ENCODE data around the gene PRR12. TPM values are rescaled to one million over a fixed set of nuclear protein-coding genes. Genes with fewer than 3 reads are reported as not detected.

The PRR12 gene
- polyA plus RNA-seq, 3 donors: 5.1 to 11.5 (median 7.3) TPM

DNA sequence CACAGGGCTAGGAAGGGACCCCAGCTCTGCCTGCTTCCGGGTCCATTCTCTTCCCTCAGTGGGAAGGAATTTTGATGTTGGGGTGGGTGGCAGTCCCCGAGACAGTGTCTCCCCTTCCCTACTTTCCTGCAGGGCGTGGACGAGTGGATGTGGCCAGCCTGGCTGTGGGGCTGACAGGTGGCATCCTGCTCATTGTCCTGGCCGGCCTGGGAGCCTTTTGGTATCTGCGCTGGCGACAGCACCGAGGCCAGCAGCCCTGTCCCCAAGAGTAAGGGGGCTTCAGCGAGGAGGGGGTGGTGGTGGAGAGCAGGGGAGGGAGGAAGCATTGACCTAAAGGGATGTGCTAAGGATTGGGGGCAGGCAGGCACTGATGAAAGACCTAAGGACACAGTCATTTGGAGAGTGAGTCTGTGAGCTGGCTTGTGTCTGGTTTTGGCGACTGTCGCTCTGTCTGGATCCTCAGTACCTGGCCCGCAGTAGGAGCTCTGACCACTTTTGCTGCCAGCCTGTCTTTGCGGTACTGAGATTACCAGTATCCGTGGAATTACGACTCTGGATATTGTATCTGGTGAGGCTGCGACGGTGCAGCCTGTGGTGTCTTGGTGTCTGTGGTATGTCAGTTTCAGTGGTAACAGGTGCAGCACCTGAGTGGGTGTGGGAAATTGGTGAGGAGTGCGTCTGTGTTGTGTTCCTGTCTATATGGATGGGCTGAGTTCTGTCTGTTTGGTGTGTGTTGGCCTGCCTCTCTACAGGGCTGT, 2.4 kb upstream of the PRR12 start:
- H3K27ac ChIP-seq (ENCODE audit: low read depth, low read length): no peak overlapping the region
- WGBS, 3 donors: 75 to 82% (median 76%) methylated on average over 18 of the region's 18 CpGs

DNA sequence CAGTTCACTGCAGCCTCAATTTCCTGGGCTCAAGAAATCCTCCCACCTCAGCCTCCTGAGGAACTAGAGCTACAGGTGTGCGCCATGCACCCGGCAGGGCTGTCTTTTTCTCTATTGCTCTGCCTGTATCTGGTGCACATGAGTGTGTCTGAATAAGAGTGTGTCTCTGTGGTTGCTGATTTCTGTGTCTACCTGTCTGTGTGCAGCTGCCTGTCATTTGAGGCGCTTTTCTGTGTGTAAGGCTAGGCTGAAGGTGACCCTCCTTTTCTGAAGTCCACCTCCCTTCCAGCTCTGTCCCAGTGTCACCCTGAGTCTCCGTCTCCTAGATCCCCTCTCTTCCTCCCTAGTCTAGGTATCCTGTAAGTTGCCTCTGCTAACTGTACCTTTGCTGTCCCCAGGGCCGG, 1.5 kb upstream of the PRR12 start:
- WGBS, 3 donors: 45 to 68% (median 60%) methylated on average over 5 of the region's 5 CpGs
- no peak overlapping the region for H3K27ac ChIP-seq (ENCODE audit: low read depth, low read length)

DNA sequence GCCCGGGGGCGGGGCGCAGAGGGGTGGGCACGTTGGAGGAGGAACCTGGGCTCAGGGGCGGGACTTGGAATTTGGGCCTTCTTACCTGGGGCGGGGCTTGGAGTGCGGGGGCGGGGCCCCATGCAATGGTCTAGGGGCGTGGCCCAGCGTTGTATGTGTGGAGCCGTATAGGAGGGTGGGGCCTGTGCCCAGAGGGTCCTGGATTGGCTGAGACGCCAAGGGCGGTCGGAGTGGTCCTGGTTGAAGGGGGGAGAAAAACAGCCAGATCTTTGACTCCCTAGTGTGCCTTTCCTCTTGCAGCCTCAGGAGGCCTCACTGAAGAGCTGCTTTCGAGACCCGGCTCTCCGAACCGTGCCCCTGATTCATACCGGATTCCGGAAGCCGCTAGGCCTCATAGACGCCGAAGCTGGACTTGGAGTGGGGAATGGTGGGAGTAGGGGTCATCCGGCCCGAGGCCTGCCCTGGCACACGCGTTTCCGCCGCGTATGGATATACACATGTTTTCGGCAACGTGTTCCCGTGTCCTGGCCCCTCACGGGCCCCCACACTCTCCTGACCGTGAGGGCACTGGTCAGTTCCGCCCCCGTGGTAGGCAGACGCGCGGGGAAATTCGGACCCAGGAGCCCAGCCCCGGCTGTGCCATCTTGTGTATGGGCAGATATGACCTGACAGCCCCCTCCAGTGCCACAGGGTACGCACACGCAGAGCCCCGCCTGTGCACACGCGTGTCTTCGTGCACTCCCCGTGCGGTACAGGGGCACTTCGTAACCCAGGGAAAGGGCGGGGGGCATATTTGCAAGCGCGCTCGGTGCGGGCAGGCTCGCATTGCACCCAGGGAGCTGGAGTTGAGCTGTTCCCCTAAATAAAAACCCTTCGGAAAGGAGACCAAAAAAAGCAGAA, 661 bp upstream of the PRR12 start:
- 0 to 1% (median 0%) methylated on average over 55 to 58 of the region's 58 CpGs for WGBS, 3 donors
- peak overlapping the region; percentile 76 for H3K27ac ChIP-seq (ENCODE audit: low read depth, low read length)

DNA sequence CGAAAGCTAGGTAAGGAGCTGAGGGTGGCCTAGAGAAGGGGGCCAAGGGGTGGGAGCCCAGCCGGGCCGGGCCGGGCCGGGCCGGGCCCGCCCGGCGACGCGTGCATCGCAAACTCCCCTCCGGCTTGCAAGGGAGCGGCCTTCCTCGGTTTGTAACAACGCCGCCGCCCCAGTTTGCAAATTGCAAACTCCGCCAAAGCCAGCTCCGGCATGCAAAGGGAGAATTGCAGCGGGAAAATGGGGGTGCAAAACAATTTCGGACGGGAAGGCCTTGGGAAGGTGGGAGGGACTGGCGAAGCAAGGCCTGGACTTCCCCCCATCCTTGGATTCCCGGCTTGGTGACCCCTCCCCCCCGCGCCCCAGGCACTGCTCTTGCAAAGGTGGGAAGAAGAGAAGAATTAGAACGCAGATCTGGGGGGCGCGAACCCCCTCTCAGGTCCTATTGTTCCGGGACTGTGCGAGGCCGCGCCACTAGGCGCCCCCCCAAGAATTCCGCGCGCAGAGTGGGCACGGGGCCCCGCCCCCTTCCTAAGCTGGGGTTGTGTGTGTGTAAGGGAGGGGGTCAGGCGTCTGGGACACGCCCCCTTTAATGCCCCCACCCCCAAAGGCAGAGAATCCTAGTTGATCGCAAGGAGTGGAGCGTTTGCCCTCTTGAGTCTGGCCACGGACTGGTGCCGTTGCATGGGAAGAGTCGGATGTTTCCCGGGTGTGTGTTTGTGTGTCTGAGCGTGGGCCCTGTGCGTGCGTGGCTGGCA, 926 bp downstream of the PRR12 start:
- no peak overlapping the region for H3K27ac ChIP-seq (ENCODE audit: low read depth, low read length)
- 0 to 1% (median 0%) methylated on average over 47 to 51 of the region's 51 CpGs for WGBS, 3 donors

DNA sequence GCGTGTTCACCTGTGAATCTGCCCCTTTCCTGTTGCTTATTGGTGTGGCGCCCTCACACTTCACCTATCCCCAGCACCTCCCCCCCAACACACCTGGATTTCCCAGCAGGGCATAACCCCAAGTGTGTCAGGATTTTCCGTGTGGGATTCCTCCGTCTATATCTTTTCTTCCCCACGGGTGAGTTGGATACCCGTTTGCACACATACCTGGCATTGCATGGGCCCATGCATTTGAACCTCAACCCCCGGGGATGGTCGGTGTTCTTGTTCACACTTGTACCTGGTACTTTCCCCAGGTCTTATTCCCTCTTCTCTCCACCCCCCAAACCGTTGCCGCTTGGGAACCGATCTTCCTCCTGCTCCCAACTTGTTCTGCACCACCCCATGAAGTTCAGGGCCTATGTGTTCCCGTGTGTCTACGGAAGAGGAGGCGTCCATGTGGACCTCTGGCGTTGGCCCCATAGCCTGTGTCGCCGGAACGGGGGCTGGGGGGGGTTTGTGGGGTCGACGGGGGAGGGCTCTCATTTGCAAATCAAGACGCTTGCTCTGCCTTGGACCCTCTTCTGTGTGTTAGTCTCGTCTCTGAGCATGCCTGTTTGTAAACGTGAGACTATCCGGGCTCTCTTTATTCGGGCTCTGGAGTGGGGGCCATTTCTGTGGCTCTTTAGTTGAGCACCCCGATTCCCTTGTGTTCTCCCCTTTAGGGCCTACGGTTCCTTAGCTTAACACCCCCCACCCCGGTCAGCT, 1.7 kb downstream of the PRR12 start:
- H3K27ac ChIP-seq (ENCODE audit: low read depth, low read length): no peak overlapping the region
- WGBS, 3 donors: 5 to 6% (median 6%) methylated on average over 28 of the region's 28 CpGs

DNA sequence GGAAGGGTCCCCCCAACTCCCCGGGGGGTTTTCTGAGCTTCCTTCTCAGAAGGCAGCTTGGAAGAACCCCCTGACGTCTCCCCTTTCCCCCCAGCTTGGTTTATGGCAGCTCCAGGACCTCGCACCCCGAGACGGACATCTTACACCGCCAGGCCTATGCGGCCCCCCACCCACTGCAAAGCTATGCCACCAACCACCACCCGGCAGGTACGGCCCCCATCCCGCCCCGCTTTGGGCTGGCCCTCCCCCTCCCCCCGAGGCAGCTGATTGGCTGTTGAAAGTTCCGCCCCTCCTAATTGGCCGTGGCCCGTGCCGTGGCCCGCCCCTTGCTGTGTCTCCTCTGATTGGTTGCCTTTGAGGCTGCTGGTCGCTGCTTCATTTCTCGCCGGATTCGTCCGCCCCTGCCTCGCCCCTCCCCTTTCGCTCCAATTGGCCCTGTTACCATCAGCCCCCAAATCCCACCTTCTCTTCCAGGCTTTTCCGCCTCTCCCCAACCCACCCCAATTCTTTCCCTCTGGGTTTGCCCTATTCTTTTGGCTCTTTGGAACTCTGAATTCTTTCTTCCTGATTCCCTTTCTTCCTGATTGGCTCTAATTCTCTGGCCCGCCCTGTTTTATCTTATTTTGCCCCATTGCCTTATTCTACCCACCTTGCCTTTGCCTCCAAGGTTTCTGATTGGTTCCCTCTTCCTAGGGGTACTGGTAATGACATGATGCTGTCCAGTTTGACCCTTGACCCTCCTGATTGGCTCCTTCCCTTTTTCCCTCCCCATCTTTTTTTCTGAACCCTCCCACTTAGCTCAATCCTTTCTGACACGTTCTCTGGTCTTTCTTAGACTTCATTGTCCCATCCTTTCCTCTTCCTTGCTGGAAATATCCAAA, 2.5 kb downstream of the PRR12 start:
- WGBS, 3 donors: 8 to 10% (median 8%) methylated on average over 27 of the region's 27 CpGs

DNA sequence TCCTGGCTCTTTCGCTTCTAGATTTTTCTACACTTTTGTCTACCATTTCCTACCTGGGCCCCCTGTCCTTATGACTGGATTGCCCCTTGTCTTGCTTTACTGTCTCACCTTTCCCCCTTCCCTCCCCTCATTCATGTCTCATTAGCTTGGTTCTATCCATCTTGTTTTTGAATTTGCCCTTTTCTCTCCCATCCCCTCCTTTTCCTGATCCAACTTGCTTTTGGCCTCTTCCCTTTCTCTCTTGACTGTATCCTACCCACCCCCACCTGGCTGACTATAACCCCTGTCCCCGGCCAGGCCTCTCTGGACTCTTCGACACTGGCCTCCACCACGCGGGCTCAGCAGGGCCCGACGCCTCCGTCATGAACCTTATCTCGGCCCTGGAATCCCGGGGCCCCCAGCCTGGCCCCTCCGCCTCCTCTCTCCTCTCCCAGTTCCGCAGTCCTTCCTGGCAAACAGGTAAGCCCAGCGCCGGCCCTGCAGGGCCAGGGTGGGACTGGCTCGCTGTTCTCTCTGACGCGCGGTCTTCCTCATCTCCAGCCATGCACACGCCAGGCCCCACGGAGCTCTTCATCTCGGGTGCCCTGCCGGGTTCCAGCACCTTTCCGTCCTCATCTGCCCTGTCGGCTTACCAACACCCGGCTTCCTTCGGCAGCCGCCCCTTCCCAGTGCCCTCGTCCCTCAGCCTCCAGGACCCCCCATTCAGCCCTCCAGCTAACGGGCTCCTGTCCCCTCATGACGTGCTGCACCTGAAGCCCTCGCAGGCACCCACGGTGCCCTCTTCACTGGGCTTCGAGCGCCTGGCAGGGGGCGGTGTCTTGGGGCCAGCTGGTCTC, 3.4 kb downstream of the PRR12 start:
- 91 to 93% (median 92%) methylated on average over 35 of the region's 35 CpGs for WGBS, 3 donors
- H3K27ac ChIP-seq (ENCODE audit: low read depth, low read length): no peak overlapping the region

More for the DNA sequence above, 2.5 kb downstream of the PRR12 start:
- H3K27ac ChIP-seq (ENCODE audit: low read depth, low read length): no peak overlapping the region

DNA sequence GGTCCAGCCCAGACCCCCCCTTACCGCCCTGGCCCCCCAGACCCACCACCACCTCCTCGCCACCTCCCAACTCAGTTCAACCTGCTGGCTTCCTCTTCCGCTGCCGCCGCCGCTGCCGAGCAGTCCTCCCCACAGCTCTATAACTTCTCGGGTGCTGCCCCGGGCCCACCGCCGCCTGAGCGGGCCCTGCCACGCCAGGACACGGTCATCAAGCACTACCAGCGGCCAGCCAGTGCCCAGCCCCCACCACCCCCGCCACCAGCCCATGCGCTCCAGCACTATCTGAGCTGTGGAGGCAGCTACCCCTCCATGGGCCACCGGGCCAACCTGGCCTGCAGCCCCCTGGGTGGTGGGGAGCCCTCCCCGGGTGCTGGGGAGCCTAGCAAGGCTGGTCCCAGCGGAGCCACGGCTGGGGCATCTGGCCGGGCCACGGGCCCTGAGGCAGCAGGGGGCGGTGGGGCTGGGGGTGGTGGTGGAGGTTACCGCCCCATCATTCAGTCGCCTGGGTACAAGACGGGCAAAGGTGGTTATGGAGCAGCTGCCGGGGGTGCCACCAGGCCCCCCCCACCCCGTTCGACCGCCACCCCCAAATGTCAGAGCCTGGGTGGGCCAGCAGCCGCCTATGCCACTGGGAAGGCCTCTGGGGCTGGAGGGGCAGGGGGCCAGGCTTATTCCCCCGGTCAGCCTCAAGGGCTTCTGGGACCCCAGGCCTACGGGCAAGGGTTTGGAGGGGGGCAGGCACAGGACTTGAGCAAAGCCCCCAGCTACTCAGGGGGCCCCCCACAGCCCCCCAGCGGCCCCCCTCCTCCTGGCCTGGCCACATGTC, 4.2 kb downstream of the PRR12 start:
- WGBS, 3 donors: 91 to 95% (median 91%) methylated on average over 30 to 35 of the region's 35 CpGs
- H3K27ac ChIP-seq (ENCODE audit: low read depth, low read length): no peak overlapping the region

DNA sequence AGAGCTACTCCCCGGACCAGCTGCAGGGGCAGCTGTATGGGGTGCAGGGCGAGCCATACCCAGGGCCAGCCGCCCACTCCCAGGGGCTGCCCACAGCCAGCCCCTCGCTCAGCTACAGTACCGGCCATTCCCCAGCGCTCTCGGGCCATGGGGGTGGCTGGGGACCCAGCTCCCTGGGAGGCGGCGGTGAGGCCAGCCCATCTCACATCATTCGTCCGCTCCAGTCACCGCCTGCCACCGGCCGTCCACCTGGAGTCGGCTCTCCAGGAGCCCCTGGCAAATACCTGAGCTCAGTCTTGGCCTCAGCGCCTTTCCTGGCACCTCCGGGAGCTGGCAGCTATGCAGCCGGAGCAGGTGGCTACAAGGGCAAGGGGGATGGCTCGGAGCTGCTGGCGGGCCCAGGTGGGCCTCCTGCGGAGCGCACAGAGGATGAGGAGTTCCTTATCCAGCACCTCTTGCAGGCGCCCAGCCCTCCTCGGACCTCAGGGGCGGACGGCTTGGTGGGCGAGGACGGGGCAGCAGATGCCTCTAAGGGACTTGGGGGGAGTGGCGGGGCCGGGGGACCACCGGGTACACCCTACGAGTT, 4.9 kb downstream of the PRR12 start:
- H3K27ac ChIP-seq (ENCODE audit: low read depth, low read length): no peak overlapping the region
- 87 to 95% (median 90%) methylated on average over 29 to 32 of the region's 32 CpGs for WGBS, 3 donors

DNA sequence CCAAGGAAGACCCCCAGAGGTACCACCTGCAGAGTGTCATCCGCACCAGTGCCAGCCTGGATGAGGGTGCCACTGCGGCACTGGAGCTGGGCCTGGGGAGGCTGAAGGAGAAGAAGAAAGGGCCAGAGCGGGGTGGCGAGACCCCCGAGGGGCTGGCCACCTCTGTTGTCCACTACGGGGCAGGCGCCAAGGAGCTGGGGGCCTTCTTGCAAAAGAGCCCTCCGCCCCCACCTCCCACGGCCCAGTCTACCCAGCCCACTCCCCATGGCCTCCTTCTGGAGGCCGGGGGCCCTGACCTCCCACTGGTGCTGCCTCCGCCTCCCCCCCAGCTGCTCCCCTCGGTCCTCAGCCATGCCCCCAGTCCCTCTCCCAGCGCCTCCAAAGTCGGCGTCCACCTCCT, 5.4 kb downstream of the PRR12 start:
- WGBS, 3 donors: 89 to 93% (median 91%) methylated on average over 12 to 15 of the region's 15 CpGs
- no peak overlapping the region for H3K27ac ChIP-seq (ENCODE audit: low read depth, low read length)

DNA sequence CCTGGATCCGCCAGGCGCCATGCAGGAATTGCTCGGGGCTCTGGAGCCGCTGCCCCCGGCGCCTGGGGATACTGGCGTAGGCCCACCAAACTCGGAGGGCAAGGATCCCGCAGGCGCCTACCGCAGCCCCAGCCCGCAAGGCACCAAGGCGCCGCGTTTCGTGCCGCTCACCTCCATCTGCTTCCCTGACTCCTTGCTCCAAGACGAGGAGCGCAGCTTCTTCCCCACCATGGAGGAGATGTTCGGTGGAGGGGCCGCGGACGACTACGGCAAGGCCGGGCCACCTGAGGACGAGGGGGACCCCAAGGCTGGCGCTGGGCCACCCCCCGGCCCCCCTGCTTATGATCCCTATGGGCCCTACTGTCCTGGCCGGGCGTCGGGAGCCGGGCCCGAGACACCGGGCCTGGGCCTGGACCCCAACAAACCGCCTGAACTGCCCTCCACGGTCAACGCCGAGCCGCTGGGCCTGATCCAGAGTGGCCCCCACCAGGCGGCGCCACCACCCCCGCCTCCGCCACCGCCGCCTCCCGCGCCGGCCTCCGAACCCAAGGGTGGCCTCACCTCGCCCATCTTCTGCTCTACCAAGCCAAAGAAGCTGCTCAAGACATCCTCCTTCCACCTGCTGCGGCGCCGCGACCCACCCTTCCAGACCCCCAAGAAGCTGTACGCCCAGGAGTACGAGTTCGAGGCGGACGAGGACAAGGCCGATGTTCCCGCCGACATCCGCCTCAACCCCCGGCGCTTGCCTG, 6.1 kb downstream of the PRR12 start:
- H3K27ac ChIP-seq (ENCODE audit: low read depth, low read length): no peak overlapping the region
- 96% methylated on average over 40 to 65 of the region's 65 CpGs for WGBS, 3 donors

DNA sequence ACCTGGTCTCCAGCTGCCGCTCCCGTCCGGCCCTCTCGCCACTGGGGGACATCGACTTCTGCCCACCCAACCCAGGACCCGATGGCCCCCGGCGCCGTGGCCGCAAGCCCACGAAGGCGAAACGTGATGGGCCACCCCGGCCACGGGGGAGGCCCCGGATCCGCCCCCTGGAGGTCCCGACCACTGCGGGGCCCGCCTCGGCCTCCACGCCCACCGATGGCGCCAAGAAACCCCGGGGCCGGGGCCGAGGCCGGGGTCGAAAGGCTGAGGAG, 6.7 kb downstream of the PRR12 start:
- whole genome bisulfite sequencing, 3 donors: 93 to 97% (median 96%) methylated on average over 25 to 29 of the region's 29 CpGs
- no peak overlapping the region for H3K27ac ChIP-seq (ENCODE audit: low read depth, low read length)

DNA sequence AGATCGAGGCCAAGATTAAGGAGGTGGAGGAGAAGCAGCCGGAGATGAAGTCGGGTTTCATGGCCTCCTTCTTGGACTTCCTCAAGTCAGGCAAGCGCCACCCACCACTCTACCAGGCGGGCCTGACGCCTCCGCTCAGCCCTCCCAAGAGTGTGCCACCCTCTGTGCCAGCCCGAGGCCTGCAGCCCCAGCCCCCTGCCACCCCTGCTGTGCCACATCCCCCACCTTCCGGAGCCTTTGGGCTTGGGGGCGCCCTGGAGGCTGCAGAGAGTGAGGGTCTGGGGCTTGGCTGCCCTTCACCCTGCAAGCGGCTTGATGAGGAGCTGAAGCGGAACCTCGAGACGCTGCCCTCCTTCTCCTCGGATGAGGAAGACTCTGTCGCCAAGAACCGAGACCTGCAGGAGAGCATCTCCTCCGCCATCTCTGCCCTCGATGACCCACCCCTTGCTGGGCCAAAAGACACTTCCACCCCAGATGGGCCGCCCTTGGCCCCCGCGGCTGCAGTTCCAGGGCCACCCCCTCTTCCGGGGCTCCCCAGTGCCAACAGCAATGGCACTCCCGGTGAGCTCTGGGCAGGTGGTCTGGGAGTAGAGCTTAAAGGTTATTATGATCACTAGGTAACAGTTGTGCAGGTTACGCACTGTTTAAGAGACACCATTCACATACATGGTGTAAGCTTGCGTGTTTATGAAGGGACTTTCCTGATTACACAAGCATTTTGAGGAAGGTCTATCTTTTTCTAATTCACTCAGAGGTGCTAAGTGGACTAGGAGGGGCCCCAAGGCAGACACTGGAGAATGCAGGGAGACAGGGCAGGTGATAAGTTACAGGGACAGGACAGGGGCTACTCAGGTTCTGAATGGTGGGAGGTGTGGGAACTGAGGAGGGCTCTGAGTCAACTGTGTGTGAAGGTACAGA, 8.7 kb downstream of the PRR12 start:
- 91 to 94% (median 93%) methylated on average over 26 of the region's 26 CpGs for WGBS, 3 donors
- H3K27ac ChIP-seq (ENCODE audit: low read depth, low read length): no peak overlapping the region

DNA sequence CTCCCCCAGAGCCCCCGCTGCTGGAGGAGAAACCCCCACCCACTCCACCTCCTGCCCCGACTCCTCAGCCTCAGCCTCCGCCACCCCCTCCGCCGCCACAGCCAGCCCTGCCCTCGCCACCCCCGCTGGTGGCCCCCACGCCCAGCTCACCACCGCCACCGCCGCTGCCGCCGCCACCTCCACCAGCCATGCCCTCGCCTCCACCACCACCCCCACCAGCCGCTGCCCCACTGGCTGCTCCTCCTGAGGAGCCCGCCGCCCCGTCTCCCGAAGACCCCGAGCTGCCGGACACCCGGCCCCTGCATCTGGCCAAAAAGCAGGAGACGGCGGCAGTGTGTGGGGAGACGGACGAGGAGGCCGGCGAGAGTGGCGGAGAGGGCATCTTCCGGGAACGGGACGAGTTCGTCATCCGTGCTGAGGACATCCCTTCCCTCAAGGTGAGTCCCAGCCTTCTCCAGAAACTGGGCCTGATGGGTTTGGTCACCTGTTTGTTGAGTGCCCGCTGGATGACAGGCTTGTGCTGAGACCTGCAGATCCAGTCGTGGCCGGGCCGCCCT, 10.6 kb downstream of the PRR12 start:
- H3K27ac ChIP-seq (ENCODE audit: low read depth, low read length): no peak overlapping the region
- WGBS, 3 donors: 92 to 97% (median 95%) methylated on average over 30 to 38 of the region's 38 CpGs

Measured in adipose tissue (tissue), 3 donors.